ENCODE data around the gene KSR2. TPM values are rescaled to one million over a fixed set of nuclear protein-coding genes. Genes with fewer than 3 reads are reported as not detected.

KSR2 gene
- total RNA-seq, 2 donors from 2014 or later: 0.07 TPM; not detected in 1

DNA sequence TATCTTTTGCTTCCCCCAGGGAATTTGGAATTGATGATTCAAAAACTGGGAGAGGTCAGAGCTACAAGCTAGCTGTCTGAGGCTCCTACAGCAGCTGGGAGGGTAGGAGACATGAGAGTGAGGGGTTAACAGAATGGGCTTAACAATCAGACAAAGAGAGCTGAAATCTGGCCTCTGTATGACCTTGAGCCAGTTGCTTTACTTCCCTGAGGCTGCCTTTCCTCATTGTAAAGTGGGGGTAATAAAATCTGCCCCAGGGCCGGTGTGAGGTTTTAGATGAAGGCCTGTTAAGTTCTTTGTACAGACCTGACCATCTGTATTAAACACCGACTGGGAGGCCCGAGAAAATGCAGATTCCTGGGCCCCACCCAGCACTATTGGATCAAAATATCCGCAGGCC lies 443.0 kb downstream of the KSR2 start:
- Histone ChIP-seq H3K27ac (no peak overlapping the region), H3K4me1 (ENCODE audit: control insufficient read depth in 1 of 2, low read depth in 2 of 2) (no peaks in the 10 kb centered on the region), H3K9me3 (no peaks in the 10 kb centered on the region), H3K36me3 (no peaks in the 10 kb centered on the region), H3K4me3 (no peak overlapping the region), H3K27me3 (replicated peaks; ENCODE audit: insufficient read depth) (no peaks in the 10 kb centered on the region)
- TF ChIP-seq, protein P1, sequence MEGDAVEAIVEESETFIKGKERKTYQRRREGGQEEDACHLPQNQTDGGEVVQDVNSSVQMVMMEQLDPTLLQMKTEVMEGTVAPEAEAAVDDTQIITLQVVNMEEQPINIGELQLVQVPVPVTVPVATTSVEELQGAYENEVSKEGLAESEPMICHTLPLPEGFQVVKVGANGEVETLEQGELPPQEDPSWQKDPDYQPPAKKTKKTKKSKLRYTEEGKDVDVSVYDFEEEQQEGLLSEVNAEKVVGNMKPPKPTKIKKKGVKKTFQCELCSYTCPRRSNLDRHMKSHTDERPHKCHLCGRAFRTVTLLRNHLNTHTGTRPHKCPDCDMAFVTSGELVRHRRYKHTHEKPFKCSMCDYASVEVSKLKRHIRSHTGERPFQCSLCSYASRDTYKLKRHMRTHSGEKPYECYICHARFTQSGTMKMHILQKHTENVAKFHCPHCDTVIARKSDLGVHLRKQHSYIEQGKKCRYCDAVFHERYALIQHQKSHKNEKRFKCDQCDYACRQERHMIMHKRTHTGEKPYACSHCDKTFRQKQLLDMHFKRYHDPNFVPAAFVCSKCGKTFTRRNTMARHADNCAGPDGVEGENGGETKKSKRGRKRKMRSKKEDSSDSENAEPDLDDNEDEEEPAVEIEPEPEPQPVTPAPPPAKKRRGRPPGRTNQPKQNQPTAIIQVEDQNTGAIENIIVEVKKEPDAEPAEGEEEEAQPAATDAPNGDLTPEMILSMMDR (IDR thresholded peaks at IDR 0.05): no peak
- no peak for ATAC-seq (ENCODE audit: insufficient number of reproducible peaks, low FRiP score, low read depth)
- DNase-seq (ENCODE audit: low spot score): no peak

DNA sequence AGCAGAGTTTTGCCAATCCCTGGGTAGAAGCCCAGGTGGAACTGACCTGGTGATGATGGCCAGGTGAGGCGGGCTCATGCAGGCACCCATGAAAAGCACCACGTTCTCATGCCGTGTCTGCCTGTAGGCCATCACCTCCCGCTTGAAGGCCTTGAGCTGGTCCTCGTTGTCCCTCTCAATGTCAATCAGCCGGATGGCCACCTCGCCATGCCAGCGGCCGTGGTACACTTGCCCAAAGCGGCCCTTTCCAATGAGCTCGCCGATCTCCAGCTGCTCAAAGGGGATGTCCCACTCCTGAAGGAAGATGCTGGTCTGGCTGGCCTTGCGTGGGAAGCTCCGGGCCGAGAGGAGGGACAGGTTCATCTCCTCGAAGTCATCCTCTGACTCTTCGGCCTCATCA lies 444.0 kb downstream of the KSR2 start:
- no peaks in the 10 kb centered on the region for H3K27me3 ChIP-seq (replicated peaks; ENCODE audit: insufficient read depth)
- no peak overlapping the region for H3K27ac ChIP-seq
- H3K9me3 ChIP-seq: no peaks in the 10 kb centered on the region
- no peak overlapping the region for H3K4me3 ChIP-seq
- DNase-seq (ENCODE audit: low spot score) (no peak), ATAC-seq (ENCODE audit: insufficient number of reproducible peaks, low FRiP score, low read depth) (no peak)
- TF ChIP-seq, protein P1 (IDR thresholded peaks at IDR 0.05): no peak
- no peaks in the 10 kb centered on the region for H3K4me1 ChIP-seq (ENCODE audit: control insufficient read depth in 1 of 2, low read depth in 2 of 2)
- H3K36me3 ChIP-seq: no peaks in the 10 kb centered on the region

DNA sequence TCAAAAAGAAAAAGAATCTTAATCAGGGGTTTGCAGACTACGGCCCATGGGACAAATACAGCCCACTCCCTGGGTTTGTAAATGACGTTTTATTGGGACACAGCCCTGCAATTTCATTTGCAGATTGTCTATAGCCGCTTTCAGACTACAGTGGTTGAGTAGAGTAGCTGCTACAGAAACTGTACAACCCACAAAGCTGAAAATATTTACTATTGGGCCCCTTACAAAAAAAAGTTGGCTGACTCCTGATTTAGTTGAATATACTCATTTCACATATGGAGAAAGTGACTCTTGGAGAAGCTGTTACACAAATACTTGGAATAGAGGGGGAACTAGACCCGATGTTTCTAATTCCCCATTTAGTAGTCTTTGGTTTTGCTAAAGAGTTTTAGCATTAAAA lies 444.8 kb downstream of the KSR2 start:
- Histone ChIP-seq H3K4me3 (no peak overlapping the region), H3K4me1 (ENCODE audit: control insufficient read depth in 1 of 2, low read depth in 2 of 2) (no peaks in the 10 kb centered on the region), H3K36me3 (no peaks in the 10 kb centered on the region), H3K27ac (no peak overlapping the region), H3K27me3 (replicated peaks; ENCODE audit: insufficient read depth) (no peaks in the 10 kb centered on the region), H3K9me3 (no peaks in the 10 kb centered on the region)
- DNase-seq (ENCODE audit: low spot score): no peak
- TF ChIP-seq, protein P1 (IDR thresholded peaks at IDR 0.05): no peak
- no peak for ATAC-seq (ENCODE audit: insufficient number of reproducible peaks, low FRiP score, low read depth)

DNA sequence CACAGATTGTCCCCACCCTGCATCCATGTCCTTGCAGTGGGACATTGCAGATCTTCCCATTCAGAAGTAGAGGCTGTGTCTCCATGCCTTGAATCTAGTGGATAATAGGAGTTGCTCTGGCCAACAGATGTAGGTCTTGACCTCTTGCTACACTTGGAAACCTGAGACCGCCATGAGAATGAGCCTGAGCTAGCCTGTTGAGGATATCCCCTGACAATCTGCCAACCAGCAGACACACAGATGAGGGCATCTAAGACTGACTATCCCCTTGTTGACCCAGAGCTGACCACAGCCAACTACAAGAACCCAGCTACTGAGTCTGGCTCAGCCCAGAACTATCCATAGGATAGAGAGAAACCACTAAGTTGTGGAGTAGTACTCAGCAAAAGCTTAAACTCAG lies 446.2 kb downstream of the KSR2 start:
- TF ChIP-seq, protein P1 (IDR thresholded peaks at IDR 0.05): no peak
- Histone ChIP-seq H3K36me3 (no peaks in the 10 kb centered on the region), H3K27ac (no peak overlapping the region), H3K4me1 (ENCODE audit: control insufficient read depth in 1 of 2, low read depth in 2 of 2) (no peaks in the 10 kb centered on the region), H3K4me3 (no peak overlapping the region), H3K9me3 (no peaks in the 10 kb centered on the region), H3K27me3 (replicated peaks; ENCODE audit: insufficient read depth) (no peaks in the 10 kb centered on the region)
- DNase-seq (ENCODE audit: low spot score) (no peak), ATAC-seq (ENCODE audit: insufficient number of reproducible peaks, low FRiP score, low read depth) (no peak)

DNA sequence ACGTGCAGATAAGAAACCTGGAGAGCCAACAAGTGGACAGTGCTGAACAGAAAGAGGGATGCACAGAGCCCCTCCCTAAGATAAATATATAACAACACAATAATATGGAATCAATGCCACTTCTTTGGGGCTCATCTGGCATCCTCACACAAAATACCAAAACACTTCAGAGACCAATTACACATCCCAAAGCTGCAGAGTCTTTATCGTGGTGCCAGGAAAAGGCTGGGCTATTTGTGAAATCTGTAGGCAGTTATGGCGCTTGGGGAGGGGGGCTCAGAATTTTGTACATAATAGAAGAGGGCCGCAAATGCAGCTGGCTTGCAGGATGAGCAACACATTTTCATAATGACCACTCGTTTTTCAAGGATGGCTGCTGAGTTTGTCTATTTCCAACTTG lies 446.9 kb downstream of the KSR2 start:
- DNase-seq (ENCODE audit: low spot score): no peak
- Histone ChIP-seq H3K4me1 (ENCODE audit: control insufficient read depth in 1 of 2, low read depth in 2 of 2) (no peaks in the 10 kb centered on the region), H3K4me3 (no peak overlapping the region), H3K36me3 (no peaks in the 10 kb centered on the region), H3K27me3 (replicated peaks; ENCODE audit: insufficient read depth) (no peaks in the 10 kb centered on the region), H3K27ac (no peak overlapping the region), H3K9me3 (no peaks in the 10 kb centered on the region)
- no peak for ATAC-seq (ENCODE audit: insufficient number of reproducible peaks, low FRiP score, low read depth)
- TF ChIP-seq, protein P1 (IDR thresholded peaks at IDR 0.05): no peak
